Mesenchymal stem cell (in vitro differentiated cells and primary cell): ENCODE results near the gene KCNK7.

Source experiments
- DNase-seq: peaks from one replicate; pipeline ENCODE4 v3.0.0-alpha.2; 2013
- H2AFZ ChIP-seq: one replicate; pipeline ENCODE4 v1.6.1; 2013; ENCODE audit warnings: low read depth, mild to moderate bottlenecking, control low read depth, inconsistent platforms, low read length, moderate library complexity
- H2AK5ac ChIP-seq: 2 replicates; pipeline ENCODE4 v1.6.1; 2013; ENCODE audit warnings: low read length, moderate library complexity, mild to moderate bottlenecking, inconsistent platforms; ENCODE audit not compliant: severe bottlenecking
- H2BK120ac ChIP-seq: one replicate; pipeline ENCODE4 v1.6.1; 2013; ENCODE audit warnings: low read depth, mild to moderate bottlenecking, inconsistent platforms, low read length, moderate library complexity
- H2BK12ac ChIP-seq, 2 experiments: one replicate each; pipeline ENCODE4 v1.6.1; 2013; ENCODE audit warnings: inconsistent platforms in 2 of 2, low read length in 2 of 2, mild to moderate bottlenecking in 2 of 2, moderate library complexity in 2 of 2, control low read depth in 1 of 2
- H2BK15ac ChIP-seq: one replicate; pipeline ENCODE4 v1.6.1; 2013; ENCODE audit warnings: mild to moderate bottlenecking, low read depth, inconsistent platforms; ENCODE audit not compliant: poor library complexity, severe bottlenecking
- H2BK5ac ChIP-seq: 2 replicates; pipeline ENCODE4 v1.6.1; 2013; ENCODE audit warnings: low read depth, mild to moderate bottlenecking, low read length, control low read depth, inconsistent platforms; ENCODE audit not compliant: poor library complexity, severe bottlenecking
- H3K14ac ChIP-seq, 2 experiments: one replicate each; pipeline ENCODE4 v1.6.1; 2013; ENCODE audit warnings: inconsistent platforms in 2 of 2, low read length in 2 of 2, control low read depth in 1 of 2, mild to moderate bottlenecking in 1 of 2, moderate library complexity in 1 of 2
- H3K18ac ChIP-seq, 2 experiments: one replicate each; pipeline ENCODE4 v1.6.1; 2013; ENCODE audit warnings: inconsistent platforms in 2 of 2, low read length in 2 of 2, control low read depth in 1 of 2, low read depth in 1 of 2, mild to moderate bottlenecking in 1 of 2
- H3K23ac ChIP-seq, 2 experiments: one replicate each; pipeline ENCODE4 v1.6.1; 2013; ENCODE audit warnings: inconsistent platforms in 2 of 2, low read length in 2 of 2, mild to moderate bottlenecking in 2 of 2, moderate library complexity in 2 of 2, control low read depth in 1 of 2
- H3K27ac ChIP-seq: 2 replicates; pipeline ENCODE4 v1.5.1; 2013; ENCODE audit warnings: mild to moderate bottlenecking, moderate library complexity, low read length, control low read depth, inconsistent platforms; ENCODE audit not compliant: poor library complexity, severe bottlenecking
- H3K27me3 ChIP-seq, 2 experiments: 2 replicates each; pipeline versions ENCODE4 v1.6.1 to v1.7.0; 2013; ENCODE audit warnings: low read length in 2 of 2, mild to moderate bottlenecking in 2 of 2, moderate library complexity in 2 of 2, control low read depth in 1 of 2, inconsistent platforms in 1 of 2; ENCODE audit not compliant: control insufficient read depth in 1 of 2, insufficient read depth in 1 of 2
- H3K36me3 ChIP-seq, 2 experiments: 2 replicates each; pipeline versions ENCODE4 v1.6.1 to v1.7.0; 2013; ENCODE audit warnings: low read length in 2 of 2, control low read depth in 1 of 2, inconsistent platforms in 1 of 2, low read depth in 1 of 2, mild to moderate bottlenecking in 1 of 2; ENCODE audit not compliant: insufficient read depth in 2 of 2, control insufficient read depth in 1 of 2
- H3K4ac ChIP-seq, 2 experiments: one replicate each; pipeline ENCODE4 v1.6.1; 2013; ENCODE audit warnings: inconsistent platforms in 2 of 2, low read length in 2 of 2, mild to moderate bottlenecking in 2 of 2, moderate library complexity in 2 of 2, control low read depth in 1 of 2, low read depth in 1 of 2
- H3K4me1 ChIP-seq: 2 replicates; pipeline ENCODE4 v1.6.1; 2013; ENCODE audit warnings: low read depth, low read length, control low read depth; ENCODE audit not compliant: control insufficient read depth, insufficient read depth
- H3K4me2 ChIP-seq: 2 replicates; pipeline ENCODE4 v1.6.1; 2013; ENCODE audit warnings: low read length, mild to moderate bottlenecking, inconsistent platforms; ENCODE audit not compliant: poor library complexity, severe bottlenecking
- H3K4me3 ChIP-seq, 2 experiments: 2 replicates each; pipeline versions ENCODE4 v1.5.1 to v1.7.0; 2013; ENCODE audit warnings: low read length in 2 of 2, mild to moderate bottlenecking in 2 of 2, control low read depth in 1 of 2, low read depth in 1 of 2; ENCODE audit not compliant: insufficient read depth in 1 of 2
- H3K79me1 ChIP-seq: replicated peaks from 2 replicates; pipeline ENCODE4 v1.6.1; 2013; ENCODE audit warnings: mild to moderate bottlenecking, control low read depth, low read length, inconsistent platforms; ENCODE audit not compliant: poor library complexity, severe bottlenecking
- H3K9ac ChIP-seq: 2 replicates; pipeline ENCODE4 v1.7.0; 2013; ENCODE audit warnings: mild to moderate bottlenecking, low read length, moderate library complexity
- H3K9me3 ChIP-seq: 2 replicates; pipeline ENCODE4 v1.7.0; 2013; ENCODE audit warnings: mild to moderate bottlenecking, low read length; ENCODE audit not compliant: control insufficient read depth
- H4K8ac ChIP-seq: one replicate; pipeline ENCODE4 v1.6.1; 2013; ENCODE audit warnings: inconsistent platforms, mild to moderate bottlenecking, low read length, moderate library complexity
- H4K91ac ChIP-seq: one replicate; pipeline ENCODE4 v1.6.1; 2013; ENCODE audit warnings: mild to moderate bottlenecking, low read length, inconsistent platforms
- WGBS: methylation state at CpG from one replicate; pipeline ENCODE4 v1.1.7; 2013; ENCODE audit warnings: mixed read lengths; 5-methylcytosine and 5-hydroxymethylcytosine counted together

Gene KCNK7

DNA sequence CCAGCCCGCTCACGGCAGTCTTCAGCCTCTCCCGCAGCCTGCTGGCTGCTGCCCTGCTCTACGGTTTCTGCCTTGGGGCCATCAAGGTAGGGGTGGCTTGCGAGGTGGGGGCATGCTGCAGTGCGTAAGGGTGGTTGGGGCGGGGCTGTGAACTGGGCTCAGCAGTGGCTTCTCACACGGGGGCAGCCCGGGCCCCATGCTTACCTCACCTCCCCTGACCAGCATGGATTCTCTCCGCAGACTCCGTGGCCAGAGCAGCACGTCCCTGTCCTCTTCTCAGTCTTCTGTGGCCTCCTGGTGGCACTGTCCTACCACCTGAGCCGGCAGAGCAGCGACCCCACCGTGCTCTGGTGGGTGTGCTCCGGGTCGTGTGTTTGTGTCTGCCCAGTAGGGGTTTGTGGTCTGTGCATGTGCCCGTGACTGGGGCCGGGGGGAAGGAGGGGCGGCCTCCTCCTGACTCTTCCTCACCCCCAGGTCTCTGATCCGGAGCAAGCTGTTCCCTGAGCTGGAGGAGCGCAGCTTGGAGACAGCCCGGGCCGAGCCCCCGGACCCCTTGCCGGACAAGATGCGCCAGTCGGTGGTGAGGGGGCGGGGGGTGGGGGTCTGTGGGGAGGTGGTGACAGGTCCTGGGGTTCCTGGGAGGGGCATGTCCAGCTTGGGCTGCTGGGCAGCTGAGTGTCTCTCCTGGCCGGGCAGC is 29.5 kb upstream of the KCNK7 start:
- H4K8ac ChIP-seq: no peak overlapping the region
- no peak for DNase-seq
- no peak overlapping the region for H3K14ac ChIP-seq
- no peak overlapping the region for H3K27ac ChIP-seq
- no peak overlapping the region for H3K9ac ChIP-seq
- peaks cover 19% of the 10 kb centered on the region for H3K4me1 ChIP-seq
- H2BK15ac ChIP-seq: no peak overlapping the region
- no peak overlapping the region for H2BK5ac ChIP-seq
- H4K91ac ChIP-seq: no peak overlapping the region
- H3K9me3 ChIP-seq: no peaks in the 10 kb centered on the region
- WGBS: 96% methylated on average over 26 of the region's 30 CpGs
- H3K27me3 ChIP-seq: no peaks in the 10 kb centered on the region
- no peak overlapping the region for H2AK5ac ChIP-seq
- no peak overlapping the region for H3K23ac ChIP-seq
- no peak overlapping the region for H2BK120ac ChIP-seq
- H3K4ac ChIP-seq: no peak overlapping the region
- H3K4me2 ChIP-seq: no peak overlapping the region
- peaks cover 47% of the 10 kb centered on the region for H3K79me1 ChIP-seq
- H3K18ac ChIP-seq: no peak overlapping the region
- peaks cover 93 to 94% of the 10 kb centered on the region in 2 experiments for H3K36me3 ChIP-seq
- H2BK12ac ChIP-seq: no peak overlapping the region
- H2AFZ ChIP-seq: no peak overlapping the region
- H3K4me3 ChIP-seq: no peak overlapping the region

- Histone ChIP-seq H3K9ac (no peak overlapping the region), H3K4me3 (no peak overlapping the region), H3K4me2 (no peak overlapping the region), H3K9me3 (no peaks in the 10 kb centered on the region), H3K14ac (no peak overlapping the region), H3K27ac (no peak overlapping the region), H3K4ac (no peak overlapping the region), H2AFZ (no peak overlapping the region), H3K27me3 (no peaks in the 10 kb centered on the region), H2BK120ac (no peak overlapping the region), H2BK12ac (no peak overlapping the region), H3K4me1 (peaks cover 26% of the 10 kb centered on the region), H3K36me3 (peaks cover 93 to 94% of the 10 kb centered on the region in 2 experiments), H3K18ac (no peak overlapping the region), H3K23ac (no peak overlapping the region), H4K91ac (no peak overlapping the region), H4K8ac (no peak overlapping the region), H2BK5ac (no peak overlapping the region), H2BK15ac (no peak overlapping the region), H3K79me1 (peaks cover 52% of the 10 kb centered on the region), H2AK5ac (no peak overlapping the region)
- no peak for DNase-seq
- 99% methylated on average over 15 of the region's 25 CpGs for WGBS
Observed at GRCh38 chr11:65623852-65624616, 28.4 kb upstream of the KCNK7 start.

DNA sequence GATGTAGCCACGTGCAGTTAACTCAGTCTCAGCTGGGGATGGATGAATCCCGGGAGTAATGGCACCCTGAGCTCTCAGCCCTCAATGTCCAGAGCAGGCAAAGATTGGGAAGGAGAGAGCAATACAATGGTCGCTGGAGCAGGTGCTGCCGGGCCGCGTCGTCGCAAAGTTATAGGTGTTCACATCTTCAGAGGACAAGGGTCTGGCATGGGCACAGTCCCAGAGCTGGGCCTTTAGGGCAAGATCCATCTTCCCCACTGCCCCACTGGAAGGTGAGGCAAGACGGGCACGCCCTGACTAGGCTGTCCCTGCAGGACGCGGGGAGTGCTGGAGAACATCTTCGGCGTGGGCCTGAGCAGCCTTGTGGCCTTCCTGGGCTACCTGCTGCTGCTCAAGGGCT is 27.6 kb upstream of the KCNK7 start:
- Histone ChIP-seq H3K23ac (no peak overlapping the region), H4K91ac (no peak overlapping the region), H3K4me3 (no peak overlapping the region), H3K4me2 (no peak overlapping the region), H3K9ac (no peak overlapping the region), H2BK15ac (no peak overlapping the region), H2AFZ (no peak overlapping the region), H3K9me3 (no peaks in the 10 kb centered on the region), H2BK12ac (no peak overlapping the region), H3K4ac (no peak overlapping the region), H3K27ac (no peak overlapping the region), H3K14ac (no peak overlapping the region), H2AK5ac (no peak overlapping the region), H4K8ac (no peak overlapping the region), H3K18ac (no peak overlapping the region), H3K4me1 (peaks cover 34% of the 10 kb centered on the region), H2BK5ac (no peak overlapping the region), H3K79me1 (peaks cover 54% of the 10 kb centered on the region), H3K36me3 (peaks cover 93 to 95% of the 10 kb centered on the region in 2 experiments), H3K27me3 (no peaks in the 10 kb centered on the region), H2BK120ac (no peak overlapping the region)
- DNase-seq: no peak
- WGBS: 91% methylated on average over 14 of the region's 14 CpGs

GRCh38 chr11:65622011-65622410 is 26.4 kb upstream of the KCNK7 start:
- Histone ChIP-seq H2AFZ (no peak overlapping the region), H3K36me3 (peaks cover 93 to 95% of the 10 kb centered on the region in 2 experiments), H3K27ac (no peak overlapping the region), H3K4me2 (no peak overlapping the region), H2BK120ac (no peak overlapping the region), H4K8ac (no peak overlapping the region), H3K18ac (no peak overlapping the region), H3K27me3 (no peaks in the 10 kb centered on the region), H2BK12ac (no peak overlapping the region), H3K4ac (no peak overlapping the region), H2AK5ac (no peak overlapping the region), H3K14ac (no peak overlapping the region), H3K79me1 (peaks cover 44% of the 10 kb centered on the region), H4K91ac (no peak overlapping the region), H2BK15ac (no peak overlapping the region), H3K9me3 (no peaks in the 10 kb centered on the region), H3K23ac (no peak overlapping the region), H3K4me3 (no peak overlapping the region), H3K9ac (no peak overlapping the region), H2BK5ac (no peak overlapping the region), H3K4me1 (peaks cover 39% of the 10 kb centered on the region)
- 97% methylated on average over 16 of the region's 16 CpGs for WGBS
- DNase-seq: no peak
